ENCODE results near the gene SLC38A8.

DNA sequence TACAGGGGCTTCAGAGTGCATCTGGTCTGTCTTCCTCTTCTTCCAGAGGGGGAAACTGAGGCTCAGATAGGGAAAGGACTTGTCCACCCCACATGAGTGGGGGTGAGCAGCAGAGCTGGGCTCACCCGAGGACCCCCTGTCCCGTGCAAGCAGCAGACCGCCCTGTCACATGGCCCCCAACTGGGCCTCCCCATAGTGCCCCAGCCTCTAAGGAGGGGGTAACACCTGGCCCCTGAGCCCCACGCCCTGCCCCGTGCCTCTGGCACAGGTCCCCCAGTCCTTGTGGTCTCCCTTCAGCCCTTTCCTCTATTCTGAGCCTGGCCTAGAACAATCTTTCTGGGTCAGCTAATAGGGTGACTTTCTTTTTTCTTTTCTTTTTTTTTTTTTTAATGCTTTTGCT lies 81.0 kb downstream of the SLC38A8 start:
- TF ChIP-seq CTCF (IDR thresholded peaks at IDR 0.05), result no peak
- no peak for TF ChIP-seq POLR2AphosphoS5 (IDR thresholded peaks at IDR 0.05)
- no peak for TF ChIP-seq POLR2A (IDR thresholded peaks at IDR 0.05)

Data from suprapubic skin (tissue), 4 donors.